SIG-M5 (cell line): ENCODE measurements around the gene CFAP97D2.
"Not testable (repeated sequence)": the region's sequence is repeated elsewhere in the genome, so short reads cannot be mapped to it uniquely, and the experiment has no call there.

ENCODE experiments used
- DNase-seq: peaks from one replicate; lab custom pipeline; 2025; lab: John Stamatoyannopoulos, UW

CFAP97D2 gene

GRCh38 chr13:114158869-114159666, 20.0 kb upstream of the CFAP97D2 start:
- not testable (repeated sequence) for DNase-seq

- DNase-seq = no peak
Observed at GRCh38 chr13:114161028-114161556, 18.0 kb upstream of the CFAP97D2 start.

GRCh38 chr13:114161644-114162532, 17.2 kb upstream of the CFAP97D2 start:
- no peak for DNase-seq

- no peak for DNase-seq
Observed at GRCh38 chr13:114162533-114162922, 16.5 kb upstream of the CFAP97D2 start.

GRCh38 chr13:114164053-114164452, 15.0 kb upstream of the CFAP97D2 start:
- no peak for DNase-seq

- no peak for DNase-seq
Observed at GRCh38 chr13:114164681-114165429, 14.2 kb upstream of the CFAP97D2 start.

- DNase-seq = no peak
Observed at GRCh38 chr13:114166381-114167131, 12.5 kb upstream of the CFAP97D2 start.

- peak; percentile 18 for DNase-seq
Observed at GRCh38 chr13:114167426-114167825, 11.6 kb upstream of the CFAP97D2 start.

GRCh38 chr13:114167885-114168284, 11.2 kb upstream of the CFAP97D2 start:
- no peak for DNase-seq

GRCh38 chr13:114173272-114173671, 5.8 kb upstream of the CFAP97D2 start:
- no peak for DNase-seq

- DNase-seq = no peak
Observed at GRCh38 chr13:114173745-114174144, 5.3 kb upstream of the CFAP97D2 start.

- no peak for DNase-seq
Observed at GRCh38 chr13:114174529-114174961, 4.5 kb upstream of the CFAP97D2 start.

- not testable (repeated sequence) for DNase-seq
Observed at GRCh38 chr13:114176359-114176902, 2.6 kb upstream of the CFAP97D2 start.

- DNase-seq = no peak
Observed at GRCh38 chr13:114177245-114178010, 1.6 kb upstream of the CFAP97D2 start.

- DNase-seq = no peak
Observed at GRCh38 chr13:114185182-114185971, 6.3 kb downstream of the CFAP97D2 start.

- DNase-seq = no peak
Observed at GRCh38 chr13:114194853-114195252, 15.8 kb downstream of the CFAP97D2 start.

GRCh38 chr13:114196629-114197028, 17.6 kb downstream of the CFAP97D2 start:
- no peak for DNase-seq

GRCh38 chr13:114198556-114198955, 19.5 kb downstream of the CFAP97D2 start:
- no peak for DNase-seq

GRCh38 chr13:114199526-114199925, 20.5 kb downstream of the CFAP97D2 start:
- DNase-seq = not testable (repeated sequence)
